ENCODE data around the gene HEYL. TPM values are rescaled to one million over a fixed set of nuclear protein-coding genes. Genes with fewer than 3 reads are reported as not detected.

Gene HEYL
- total RNA-seq, 1 donor from 2014 or later = 1.1 TPM

DNA sequence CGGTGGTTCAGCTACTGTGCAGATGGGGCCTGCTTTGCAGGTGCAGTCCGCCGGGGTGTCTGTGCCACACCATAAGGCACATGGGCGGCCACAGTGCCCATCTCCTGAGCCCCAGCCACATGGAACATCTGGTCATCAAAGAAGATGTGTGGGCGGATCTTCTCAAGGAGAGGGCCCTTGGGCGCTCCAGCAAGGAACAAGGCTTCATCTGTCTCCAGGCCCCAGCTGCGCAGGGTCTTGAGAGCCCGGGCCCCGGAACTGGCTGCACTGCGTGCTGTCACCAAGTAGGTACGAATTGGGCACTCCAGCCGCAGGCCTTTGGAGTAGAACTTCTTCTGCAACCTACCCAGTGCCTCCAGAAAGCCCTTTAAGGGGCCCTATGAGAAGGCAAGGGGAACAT lies 19.7 kb upstream of the HEYL start:
- no peak for FAIRE-seq
- Mint-ChIP-seq H3K27me3 (ENCODE audit: low read depth, unreplicated experiment) (peaks cover 85% of the 10 kb centered on the region), H3K27ac (ENCODE audit: unreplicated experiment) (no peak overlapping the region), H3K4me3 (ENCODE audit: unreplicated experiment) (no peak overlapping the region), H3K4me1 (ENCODE audit: low read depth, unreplicated experiment) (peaks cover 8% of the 10 kb centered on the region), H3K9me3 (ENCODE audit: unreplicated experiment) (peaks cover 3% of the 10 kb centered on the region), H3K36me3 (ENCODE audit: low read depth, unreplicated experiment) (no peaks in the 10 kb centered on the region)
- no peak overlapping the region for H3K27ac ChIP-seq (ENCODE audit: low read depth, low read length)
- no peak for DNase-seq (ENCODE audit: low read depth)
- peaks cover 25% of the 10 kb centered on the region for H3K27me3 ChIP-seq (ENCODE audit: insufficient read depth, low read length)
- H3K4me2 ChIP-seq (ENCODE audit: low read length) = no peak overlapping the region
- no peak for TF ChIP-seq EZH2 (IDR thresholded peaks at IDR 0.05; ENCODE audit: insufficient read depth, low read length)
- TF ChIP-seq, protein P1, sequence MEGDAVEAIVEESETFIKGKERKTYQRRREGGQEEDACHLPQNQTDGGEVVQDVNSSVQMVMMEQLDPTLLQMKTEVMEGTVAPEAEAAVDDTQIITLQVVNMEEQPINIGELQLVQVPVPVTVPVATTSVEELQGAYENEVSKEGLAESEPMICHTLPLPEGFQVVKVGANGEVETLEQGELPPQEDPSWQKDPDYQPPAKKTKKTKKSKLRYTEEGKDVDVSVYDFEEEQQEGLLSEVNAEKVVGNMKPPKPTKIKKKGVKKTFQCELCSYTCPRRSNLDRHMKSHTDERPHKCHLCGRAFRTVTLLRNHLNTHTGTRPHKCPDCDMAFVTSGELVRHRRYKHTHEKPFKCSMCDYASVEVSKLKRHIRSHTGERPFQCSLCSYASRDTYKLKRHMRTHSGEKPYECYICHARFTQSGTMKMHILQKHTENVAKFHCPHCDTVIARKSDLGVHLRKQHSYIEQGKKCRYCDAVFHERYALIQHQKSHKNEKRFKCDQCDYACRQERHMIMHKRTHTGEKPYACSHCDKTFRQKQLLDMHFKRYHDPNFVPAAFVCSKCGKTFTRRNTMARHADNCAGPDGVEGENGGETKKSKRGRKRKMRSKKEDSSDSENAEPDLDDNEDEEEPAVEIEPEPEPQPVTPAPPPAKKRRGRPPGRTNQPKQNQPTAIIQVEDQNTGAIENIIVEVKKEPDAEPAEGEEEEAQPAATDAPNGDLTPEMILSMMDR (IDR thresholded peaks at IDR 0.05; ENCODE audit: insufficient read depth, low read depth, low read length) = no peak
- H3K79me2 ChIP-seq (ENCODE audit: insufficient read depth, low read length) = no peaks in the 10 kb centered on the region
- no peak overlapping the region for H3K4me3 ChIP-seq (ENCODE audit: insufficient read depth, low read depth, low read length)
- H3K36me3 ChIP-seq (ENCODE audit: insufficient read depth, low read length) = no peaks in the 10 kb centered on the region
- H4K20me1 ChIP-seq (ENCODE audit: insufficient read depth, low read length) = no peaks in the 10 kb centered on the region
- H3K9ac ChIP-seq (ENCODE audit: low read length) = no peak overlapping the region
- H3K4me1 ChIP-seq (ENCODE audit: insufficient read depth, low read length) = no peaks in the 10 kb centered on the region
- no peaks in the 10 kb centered on the region for H3K9me3 ChIP-seq (ENCODE audit: insufficient read depth, low read depth, low read length)
- no peak overlapping the region for H2AFZ ChIP-seq (ENCODE audit: low read depth, low read length)

DNA sequence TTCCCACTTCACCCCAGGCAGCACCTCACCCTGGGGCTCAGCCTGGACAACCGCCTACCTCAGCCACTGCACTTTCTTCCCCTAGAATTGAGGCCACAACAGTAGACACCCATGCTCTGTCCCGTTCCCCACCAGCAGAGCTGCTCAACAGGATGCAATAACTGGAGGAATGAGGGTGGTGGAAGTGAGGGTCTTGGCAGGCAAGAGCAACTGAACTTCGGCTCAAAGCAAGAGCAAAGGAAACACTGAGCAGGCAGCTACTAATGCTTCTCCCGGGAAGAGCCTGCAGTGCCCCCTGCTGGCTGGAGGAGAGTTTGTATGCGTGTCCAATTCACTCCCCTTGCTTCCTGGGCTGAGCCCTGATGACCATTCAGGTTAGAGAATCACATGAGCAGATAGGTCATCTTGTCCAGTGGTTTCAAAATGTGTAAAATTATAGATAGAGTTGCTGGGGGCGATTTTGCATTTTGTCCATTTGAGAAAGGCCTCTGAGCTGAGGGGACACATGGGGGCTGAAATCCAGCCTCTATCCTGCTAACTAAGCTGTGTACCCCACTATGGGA lies 18.6 kb upstream of the HEYL start:
- Histone ChIP-seq H3K27ac (ENCODE audit: low read depth, low read length) (no peak overlapping the region), H3K36me3 (ENCODE audit: insufficient read depth, low read length) (no peaks in the 10 kb centered on the region), H3K4me2 (ENCODE audit: low read length) (no peak overlapping the region), H3K27me3 (ENCODE audit: insufficient read depth, low read length) (peaks cover 30% of the 10 kb centered on the region), H3K4me1 (ENCODE audit: insufficient read depth, low read length) (no peaks in the 10 kb centered on the region), H3K9me3 (ENCODE audit: insufficient read depth, low read depth, low read length) (no peaks in the 10 kb centered on the region), H4K20me1 (ENCODE audit: insufficient read depth, low read length) (no peaks in the 10 kb centered on the region), H3K9ac (ENCODE audit: low read length) (no peak overlapping the region), H2AFZ (ENCODE audit: low read depth, low read length) (peak overlapping the region; percentile 49), H3K4me3 (ENCODE audit: insufficient read depth, low read depth, low read length) (no peak overlapping the region), H3K79me2 (ENCODE audit: insufficient read depth, low read length) (no peaks in the 10 kb centered on the region)
- no peak for FAIRE-seq
- Mint-ChIP-seq H3K27me3 (ENCODE audit: low read depth, unreplicated experiment) (peaks cover 85% of the 10 kb centered on the region), H3K4me1 (ENCODE audit: low read depth, unreplicated experiment) (peaks cover 8% of the 10 kb centered on the region), H3K9me3 (ENCODE audit: unreplicated experiment) (peaks cover 3% of the 10 kb centered on the region), H3K4me3 (ENCODE audit: unreplicated experiment) (no peak overlapping the region), H3K36me3 (ENCODE audit: low read depth, unreplicated experiment) (no peaks in the 10 kb centered on the region), H3K27ac (ENCODE audit: unreplicated experiment) (no peak overlapping the region)
- DNase-seq (ENCODE audit: low read depth) = peak; percentile 24
- TF ChIP-seq EZH2 (IDR thresholded peaks at IDR 0.05; ENCODE audit: insufficient read depth, low read length) = no peak
- TF ChIP-seq, protein P1 (IDR thresholded peaks at IDR 0.05; ENCODE audit: insufficient read depth, low read depth, low read length) = peak; percentile 79

DNA sequence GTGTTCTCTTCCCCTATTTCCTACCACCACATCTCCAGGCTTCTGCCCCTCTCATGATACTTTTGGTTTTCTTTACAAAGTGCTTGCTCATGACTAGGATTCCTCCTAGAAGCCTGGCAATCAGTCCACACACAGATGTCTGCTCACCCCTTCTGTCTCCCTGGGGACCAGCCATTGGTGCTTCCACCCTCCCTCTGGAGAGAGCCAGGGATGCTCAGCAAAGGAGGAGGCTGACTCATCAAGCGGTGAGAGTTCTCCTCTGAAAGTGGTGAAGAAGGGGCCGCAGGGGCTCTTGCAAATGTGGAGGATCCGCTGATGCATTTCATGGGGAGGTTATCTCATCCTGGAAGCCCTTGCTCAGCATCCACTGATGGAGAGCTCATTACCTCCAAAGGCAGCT lies 18.0 kb upstream of the HEYL start:
- FAIRE-seq = no peak
- TF ChIP-seq EZH2 (IDR thresholded peaks at IDR 0.05; ENCODE audit: insufficient read depth, low read length) = no peak
- TF ChIP-seq, protein P1 (IDR thresholded peaks at IDR 0.05; ENCODE audit: insufficient read depth, low read depth, low read length) = no peak
- Histone ChIP-seq H3K36me3 (ENCODE audit: insufficient read depth, low read length) (no peaks in the 10 kb centered on the region), H3K4me2 (ENCODE audit: low read length) (no peak overlapping the region), H3K4me1 (ENCODE audit: insufficient read depth, low read length) (no peaks in the 10 kb centered on the region), H3K79me2 (ENCODE audit: insufficient read depth, low read length) (no peaks in the 10 kb centered on the region), H2AFZ (ENCODE audit: low read depth, low read length) (no peak overlapping the region), H3K4me3 (ENCODE audit: insufficient read depth, low read depth, low read length) (no peak overlapping the region), H3K9me3 (ENCODE audit: insufficient read depth, low read depth, low read length) (no peaks in the 10 kb centered on the region), H3K9ac (ENCODE audit: low read length) (no peak overlapping the region), H3K27me3 (ENCODE audit: insufficient read depth, low read length) (peaks cover 25% of the 10 kb centered on the region), H3K27ac (ENCODE audit: low read depth, low read length) (no peak overlapping the region), H4K20me1 (ENCODE audit: insufficient read depth, low read length) (no peaks in the 10 kb centered on the region)
- Mint-ChIP-seq H3K27ac (ENCODE audit: unreplicated experiment) (no peak overlapping the region), H3K4me1 (ENCODE audit: low read depth, unreplicated experiment) (peaks cover 8% of the 10 kb centered on the region), H3K27me3 (ENCODE audit: low read depth, unreplicated experiment) (peaks cover 84% of the 10 kb centered on the region), H3K4me3 (ENCODE audit: unreplicated experiment) (no peak overlapping the region), H3K36me3 (ENCODE audit: low read depth, unreplicated experiment) (no peaks in the 10 kb centered on the region), H3K9me3 (ENCODE audit: unreplicated experiment) (peaks cover 3% of the 10 kb centered on the region)
- no peak for DNase-seq (ENCODE audit: low read depth)
